ENCODE results near the gene PRKCA.

GRCh38 chr17:66781135-66781534 lies 478.7 kb downstream of the PRKCA start:
- TF ChIP-seq CTCF (IDR thresholded peaks at IDR 0.05) (no peak), POLR2A (IDR thresholded peaks at IDR 0.05) (no peak), POLR2AphosphoS5 (IDR thresholded peaks at IDR 0.05) (no peak)

Measured in suprapubic skin (tissue), 4 donors.